Progenitor cell of endocrine pancreas (in vitro differentiated cells): Measurements from ENCODE around the gene PCMTD2. TPM values are rescaled to one million over a fixed set of nuclear protein-coding genes. Genes with fewer than 3 reads are reported as not detected.

ENCODE experiments used
- DNase-seq: peaks from one replicate; pipeline ENCODE4 v3.0.0; 2021; ENCODE audit warnings: low spot score; ENCODE audit not compliant: unreplicated experiment
- H3K27ac Mint-ChIP-seq: 2 replicates; pipeline ENCODE4 v1.8.0; 2021; ENCODE audit warnings: mild to moderate bottlenecking, moderate library complexity, mixed read lengths
- H3K27me3 Mint-ChIP-seq: 2 replicates; pipeline ENCODE4 v1.8.0; 2021; ENCODE audit warnings: mixed read lengths
- H3K36me3 Mint-ChIP-seq: 2 replicates; pipeline ENCODE4 v1.8.0; 2022; ENCODE audit warnings: mixed read lengths; ENCODE audit not compliant: insufficient read depth
- H3K4me1 Mint-ChIP-seq: 2 replicates; pipeline ENCODE4 v1.8.0; 2021; ENCODE audit warnings: low read depth, mixed read lengths
- H3K4me3 Mint-ChIP-seq: 2 replicates; pipeline ENCODE4 v1.8.0; 2021; ENCODE audit warnings: low read depth, mild to moderate bottlenecking, moderate library complexity, mixed read lengths
- H3K9me3 Mint-ChIP-seq: 2 replicates; pipeline ENCODE4 v1.8.0; 2021; ENCODE audit warnings: low read depth, mixed read lengths
- total RNA-seq: library from RNA; stranded (reverse); gene quantifications from 2 replicates; pipeline ENCODE4 v1.2.1, GENCODE V29; 2021
- TF ChIP-seq, protein P1 (sequence below): fragments of 200-600 bp; sonication (generic); IDR thresholded peaks from one replicate; pipeline ENCODE4 v1.5.0; 2021; ENCODE audit warnings: antibody characterized with exemption, mild to moderate bottlenecking; ENCODE audit not compliant: unreplicated experiment

PCMTD2 gene
- total RNA-seq, 1 donor from 2014 or later, result 106 TPM

DNA sequence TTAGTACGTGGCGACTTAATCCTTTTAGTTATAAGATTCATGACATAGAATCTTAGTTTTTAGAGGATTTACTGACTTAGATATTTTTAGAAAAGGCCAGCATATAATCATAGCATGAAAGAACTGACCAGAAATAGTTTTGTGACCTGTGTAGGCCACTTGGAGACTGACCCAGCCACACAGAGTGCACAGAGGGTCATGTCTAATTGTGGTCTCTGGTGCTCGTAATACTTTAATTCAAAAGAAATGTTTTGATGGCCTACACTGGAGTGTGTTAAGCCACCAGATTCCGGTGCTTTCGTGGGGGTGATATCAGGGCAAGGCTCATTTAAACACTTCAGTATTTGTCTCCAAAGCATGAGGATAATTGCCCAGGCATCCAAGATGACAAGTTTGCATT, 11.4 kb downstream of the PCMTD2 start:
- no peak overlapping the region for H3K4me3 Mint-ChIP-seq
- TF ChIP-seq, protein P1, sequence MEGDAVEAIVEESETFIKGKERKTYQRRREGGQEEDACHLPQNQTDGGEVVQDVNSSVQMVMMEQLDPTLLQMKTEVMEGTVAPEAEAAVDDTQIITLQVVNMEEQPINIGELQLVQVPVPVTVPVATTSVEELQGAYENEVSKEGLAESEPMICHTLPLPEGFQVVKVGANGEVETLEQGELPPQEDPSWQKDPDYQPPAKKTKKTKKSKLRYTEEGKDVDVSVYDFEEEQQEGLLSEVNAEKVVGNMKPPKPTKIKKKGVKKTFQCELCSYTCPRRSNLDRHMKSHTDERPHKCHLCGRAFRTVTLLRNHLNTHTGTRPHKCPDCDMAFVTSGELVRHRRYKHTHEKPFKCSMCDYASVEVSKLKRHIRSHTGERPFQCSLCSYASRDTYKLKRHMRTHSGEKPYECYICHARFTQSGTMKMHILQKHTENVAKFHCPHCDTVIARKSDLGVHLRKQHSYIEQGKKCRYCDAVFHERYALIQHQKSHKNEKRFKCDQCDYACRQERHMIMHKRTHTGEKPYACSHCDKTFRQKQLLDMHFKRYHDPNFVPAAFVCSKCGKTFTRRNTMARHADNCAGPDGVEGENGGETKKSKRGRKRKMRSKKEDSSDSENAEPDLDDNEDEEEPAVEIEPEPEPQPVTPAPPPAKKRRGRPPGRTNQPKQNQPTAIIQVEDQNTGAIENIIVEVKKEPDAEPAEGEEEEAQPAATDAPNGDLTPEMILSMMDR, result no peak
- no peaks in the 10 kb centered on the region for H3K4me1 Mint-ChIP-seq
- H3K36me3 Mint-ChIP-seq, result peaks cover 24% of the 10 kb centered on the region
- H3K27ac Mint-ChIP-seq, result peak overlapping the region; percentile 19
- H3K27me3 Mint-ChIP-seq, result no peaks in the 10 kb centered on the region
- no peak for DNase-seq
- H3K9me3 Mint-ChIP-seq, result peaks cover 4% of the 10 kb centered on the region

DNA sequence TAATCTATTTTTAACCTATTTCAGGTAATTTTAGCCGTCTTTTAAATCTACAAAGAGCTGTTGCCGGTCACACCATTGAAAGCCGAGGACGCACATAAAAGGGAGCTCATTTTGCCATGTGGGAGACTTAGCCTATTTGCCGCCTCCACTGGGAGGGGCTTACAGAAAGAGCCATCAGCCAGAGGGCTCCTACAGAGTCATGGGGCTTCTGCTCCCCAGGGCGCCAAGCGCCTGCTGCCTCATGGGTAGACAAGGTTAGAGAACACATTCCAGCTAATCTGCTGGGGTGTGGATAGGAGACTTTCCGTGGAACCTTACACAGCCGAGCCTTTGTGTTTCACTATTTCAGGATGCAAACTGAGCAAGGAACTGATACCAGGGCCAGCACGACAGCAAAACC, 12.6 kb downstream of the PCMTD2 start:
- H3K4me3 Mint-ChIP-seq, result no peak overlapping the region
- peaks cover 4% of the 10 kb centered on the region for H3K9me3 Mint-ChIP-seq
- DNase-seq, result no peak
- no peaks in the 10 kb centered on the region for H3K4me1 Mint-ChIP-seq
- no peak overlapping the region for H3K27ac Mint-ChIP-seq
- peaks cover 24% of the 10 kb centered on the region for H3K36me3 Mint-ChIP-seq
- TF ChIP-seq, protein P1, result no peak
- H3K27me3 Mint-ChIP-seq, result no peaks in the 10 kb centered on the region

DNA sequence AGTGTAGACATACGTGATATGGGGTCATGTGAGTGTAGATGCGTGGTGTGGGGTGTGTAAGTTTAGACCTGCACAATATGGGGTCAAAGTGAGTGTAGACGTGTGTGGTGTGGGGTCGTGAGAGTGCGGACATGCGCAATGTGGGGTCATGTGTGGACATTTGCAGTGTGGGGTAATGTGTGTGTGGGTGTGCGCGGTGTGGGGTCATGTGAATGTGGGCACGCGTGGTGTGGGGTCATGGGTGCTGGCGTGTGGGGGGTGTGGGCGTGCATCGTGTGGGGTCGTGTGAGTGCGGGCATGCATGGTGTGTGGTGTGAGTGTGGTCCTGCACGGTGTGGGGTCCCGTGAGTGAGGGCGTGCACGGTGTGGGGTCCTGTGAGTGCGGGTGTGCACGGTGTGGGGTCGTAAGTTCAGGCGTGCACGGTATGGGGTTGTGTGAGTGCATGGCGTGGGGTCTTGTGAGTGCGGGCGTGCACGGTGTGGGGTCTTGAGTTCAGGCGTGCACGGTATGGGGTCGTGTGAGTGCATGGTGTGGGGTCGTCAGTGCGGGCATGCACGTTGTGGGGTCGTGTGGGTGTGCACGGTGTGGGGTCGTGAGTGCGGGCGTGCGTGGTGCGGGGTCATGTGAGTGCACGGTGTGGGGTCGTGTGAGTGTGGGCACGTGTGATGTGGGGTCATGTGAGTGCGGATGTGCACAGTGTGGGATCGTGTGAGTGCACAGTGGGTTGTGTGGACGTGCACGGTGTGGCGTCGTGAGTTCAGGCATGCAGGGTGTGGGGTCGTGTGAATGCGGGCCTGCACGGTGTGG, 14.3 kb downstream of the PCMTD2 start:
- Mint-ChIP-seq H3K27me3 (no peaks in the 10 kb centered on the region), H3K27ac (no peak overlapping the region), H3K9me3 (peaks cover 4% of the 10 kb centered on the region), H3K4me1 (no peaks in the 10 kb centered on the region), H3K36me3 (peaks cover 24% of the 10 kb centered on the region), H3K4me3 (no peak overlapping the region)
- DNase-seq, result no peak
- TF ChIP-seq, protein P1, result no peak

DNA sequence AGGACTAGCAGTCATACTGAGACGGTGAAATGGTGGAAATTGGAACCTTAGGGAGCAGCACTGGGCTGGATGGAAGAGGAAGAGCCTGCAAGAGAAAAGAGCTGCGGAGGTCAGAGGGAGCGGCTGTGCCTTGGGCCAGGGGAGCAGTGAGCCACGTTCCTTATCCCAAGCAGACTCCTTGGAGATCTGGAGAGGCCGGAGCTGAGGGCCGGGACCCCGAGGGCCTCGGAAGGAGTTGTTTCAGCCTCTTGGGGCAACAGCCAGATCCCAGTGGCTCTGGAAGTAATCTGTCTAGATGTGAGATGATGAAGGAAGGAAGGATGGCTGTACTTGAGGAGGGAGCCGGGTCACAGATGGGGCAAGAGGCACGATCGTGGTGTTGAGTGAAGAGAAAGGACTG, 16.1 kb downstream of the PCMTD2 start:
- H3K27me3 Mint-ChIP-seq, result no peaks in the 10 kb centered on the region
- peaks cover 24% of the 10 kb centered on the region for H3K36me3 Mint-ChIP-seq
- H3K27ac Mint-ChIP-seq, result peak overlapping the region; percentile 73
- H3K4me1 Mint-ChIP-seq, result no peaks in the 10 kb centered on the region
- TF ChIP-seq, protein P1, result no peak
- peaks cover 4% of the 10 kb centered on the region for H3K9me3 Mint-ChIP-seq
- DNase-seq, result no peak
- no peak overlapping the region for H3K4me3 Mint-ChIP-seq

DNA sequence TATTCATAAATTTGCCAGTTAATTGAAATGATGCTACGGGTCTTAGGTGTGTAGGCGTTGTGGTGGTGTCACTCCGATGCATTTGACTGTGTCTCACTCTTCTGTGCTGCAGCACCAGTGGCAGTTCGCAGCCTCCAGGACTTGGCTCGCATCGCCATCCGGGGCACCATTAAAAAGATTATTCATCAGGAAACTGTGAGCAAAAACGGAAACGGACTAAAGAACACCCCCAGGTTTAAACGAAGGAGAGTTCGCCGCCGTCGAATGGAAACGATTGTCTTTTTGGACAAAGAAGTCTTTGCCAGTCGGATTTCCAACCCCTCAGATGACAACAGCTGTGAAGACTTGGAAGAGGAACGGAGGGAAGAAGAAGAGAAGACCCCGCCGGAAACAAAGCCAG, 17.6 kb downstream of the PCMTD2 start:
- DNase-seq, result no peak
- H3K4me3 Mint-ChIP-seq, result no peak overlapping the region
- no peak overlapping the region for H3K27ac Mint-ChIP-seq
- H3K4me1 Mint-ChIP-seq, result no peaks in the 10 kb centered on the region
- peaks cover 4% of the 10 kb centered on the region for H3K9me3 Mint-ChIP-seq
- no peaks in the 10 kb centered on the region for H3K27me3 Mint-ChIP-seq
- H3K36me3 Mint-ChIP-seq, result peaks cover 24% of the 10 kb centered on the region
- TF ChIP-seq, protein P1, result no peak
